DOHH2 (cell line): ENCODE measurements around the gene ZNF444.

Source experiments
- CTCF ChIP-seq: fragments of 200-600 bp; sonication (generic); IDR thresholded peaks from one replicate; pipeline ENCODE4 v1.5.1; 2014; ENCODE audit warnings: antibody characterized with exemption, mild to moderate bottlenecking, low read depth, low read length; ENCODE audit not compliant: poor library complexity, severe bottlenecking
- EZH2phosphoT487 ChIP-seq: fragments of 200-600 bp; sonication (generic); IDR thresholded peaks from 2 replicates; pipeline ENCODE4 v1.6.1; 2017; ENCODE audit warnings: borderline replicate concordance, mild to moderate bottlenecking, antibody characterized with exemption, low read length, moderate library complexity, mixed read lengths

- TF ChIP-seq CTCF (no peak), EZH2phosphoT487 (no peak)
These were observed 4.6 kb downstream of the ZNF444 start for GRCh38 chr19:56145698-56146097.
